ENCODE results near the gene ARID5B.

DNA sequence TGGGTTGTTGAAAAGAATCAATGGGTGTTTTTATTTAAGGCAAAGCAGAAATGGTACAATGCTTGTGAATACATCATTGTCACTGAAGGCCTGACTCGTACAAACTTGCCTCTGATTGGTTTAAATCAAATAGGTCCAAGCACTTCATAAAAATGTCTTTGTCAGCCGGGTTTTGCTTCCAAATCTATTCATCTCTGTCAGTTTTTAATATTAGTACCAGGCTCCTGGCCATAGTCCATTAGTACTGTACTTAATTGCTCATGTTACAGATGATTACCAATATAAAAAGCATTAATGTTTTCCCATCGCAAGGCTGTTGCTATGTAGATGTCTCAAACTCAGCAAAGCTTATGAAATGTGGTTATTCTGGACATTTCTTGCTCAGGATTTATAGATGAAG, 171.9 kb downstream of the ARID5B start:
- TF ChIP-seq POLR2A (IDR thresholded peaks at IDR 0.05; ENCODE audit: low read length) (no peak), GATA1 (IDR thresholded peaks at IDR 0.05; ENCODE audit: low read depth, low read length) (no peak)
